HepG2 (cell line): ENCODE data around the gene MORN5. TPM values are rescaled to one million over a fixed set of nuclear protein-coding genes. Genes with fewer than 3 reads are reported as not detected.
A peak's percentile ranks its signal among the peaks of the same experiment; 100 is the strongest.

ENCODE experiments used
- BRCA1 ChIP-seq: sonication (generic); formaldehyde crosslinking; IDR thresholded peaks from 2 replicates; pipeline ENCODE4 v1.4.0; 2020; ENCODE audit warnings: missing genetic modification reagents
- ELF1 ChIP-seq: sonication (generic); formaldehyde crosslinking; IDR thresholded peaks from 2 replicates; pipeline ENCODE4 v1.4.0; 2020; ENCODE audit warnings: missing genetic modification reagents
- HNRNPH1 ChIP-seq: fragments of 200-400 bp; formaldehyde crosslinking; optimal IDR thresholded peaks from 2 replicates; pipeline ENCODE3; 2017; ENCODE audit warnings: mild to moderate bottlenecking, low read depth, low read length
- JUNB ChIP-seq: sonication (generic); formaldehyde crosslinking; IDR thresholded peaks from 2 replicates; pipeline ENCODE4 v1.8.0; 2022; ENCODE audit warnings: missing genetic modification reagents, mild to moderate bottlenecking, borderline replicate concordance
- NFKBIZ ChIP-seq: IDR thresholded peaks from 2 replicates; pipeline ENCODE4 v1.6.1; 2018; ENCODE audit warnings: missing genetic modification reagents, missing compliant biosample characterization
- PHF20 ChIP-seq: sonication (generic); formaldehyde crosslinking; IDR thresholded peaks from 2 replicates; pipeline ENCODE4 v1.5.0; 2020; ENCODE audit warnings: mild to moderate bottlenecking, missing genetic modification reagents
- POLR2A ChIP-seq, 2 experiments: IDR thresholded peaks; 2 replicates each; pipeline ENCODE4 v1.6.1; 2011; ENCODE audit warnings: low read depth in 2 of 2, low read length in 2 of 2, mild to moderate bottlenecking in 1 of 2, moderate library complexity in 1 of 2; ENCODE audit not compliant: insufficient read depth in 1 of 2
- SMYD3 ChIP-seq: sonication (generic); formaldehyde crosslinking; IDR thresholded peaks from 2 replicates; pipeline ENCODE4 v1.8.1; 2023; ENCODE audit warnings: mild to moderate bottlenecking, missing genetic modification reagents
- SOX5 ChIP-seq: IDR thresholded peaks from 2 replicates; pipeline ENCODE4 v1.6.1; 2016; ENCODE audit warnings: borderline replicate concordance
- SPEN ChIP-seq: sonication (generic); formaldehyde crosslinking; IDR thresholded peaks from 2 replicates; pipeline ENCODE4 v1.5.1; 2020; ENCODE audit warnings: low read depth, mild to moderate bottlenecking, missing genetic modification reagents
- SRY ChIP-seq: sonication (generic); formaldehyde crosslinking; IDR thresholded peaks from 2 replicates; pipeline ENCODE4 v1.8.0; 2022; ENCODE audit warnings: mild to moderate bottlenecking, missing genetic modification reagents
- TMF1 ChIP-seq: sonication (generic); formaldehyde crosslinking; IDR thresholded peaks from 2 replicates; pipeline ENCODE4 v1.8.1; 2022; ENCODE audit warnings: low read depth, missing genetic modification reagents
- ZFP36 ChIP-seq: fragments of 150-350 bp; IDR thresholded peaks from 2 replicates; pipeline ENCODE4 v1.6.1; 2018; ENCODE audit warnings: borderline replicate concordance, low read length, low read depth; ENCODE audit not compliant: partially characterized antibody
- ZNF263 ChIP-seq: sonication (generic); formaldehyde crosslinking; IDR thresholded peaks from 2 replicates; pipeline ENCODE4 v1.4.0; 2020; ENCODE audit warnings: missing genetic modification reagents
- ZNF441 ChIP-seq: sonication (generic); formaldehyde crosslinking; IDR thresholded peaks from 2 replicates; pipeline ENCODE4 v1.7.0; 2021; ENCODE audit warnings: missing genetic modification reagents, borderline replicate concordance
- ZNF546 ChIP-seq: sonication (generic); formaldehyde crosslinking; conservative IDR thresholded peaks from 2 replicates; pipeline ENCODE4 v1.8.1; 2023; ENCODE audit warnings: mild to moderate bottlenecking, missing genetic modification reagents
- ZNF547 ChIP-seq: sonication (generic); formaldehyde crosslinking; IDR thresholded peaks from 2 replicates; pipeline ENCODE4 v1.5.1; 2020; ENCODE audit warnings: mild to moderate bottlenecking, missing genetic modification reagents
- ZNF772 ChIP-seq: sonication (generic); formaldehyde crosslinking; IDR thresholded peaks from 2 replicates; pipeline ENCODE4 v1.5.0; 2020; ENCODE audit warnings: mild to moderate bottlenecking, missing genetic modification reagents
- polyA plus RNA-seq, 8 experiments: library from polyadenylated mRNA; depleted of rRNA in 3 of 8; stranded (reverse) in 7 of 8; unstranded in 1 of 8; fragments of >200 nt; fragmentation: Illumina TruSeq in 4 of 8; extraction: Trizol in 4 of 8; gene quantifications; 2 replicates each; pipeline versions ENCODE4 v1.2.1 to v1.2.3, GENCODE V29; 2011 to 2016; ENCODE audit warnings: low read depth in 4 of 8, missing spikeins in 1 of 8, mixed read lengths in 1 of 8; ENCODE audit not compliant: insufficient read depth in 1 of 8
- total RNA-seq, 5 experiments: library from RNA; depleted of rRNA; stranded (reverse); fragments of >200 nt; fragmentation: Illumina TruSeq; extraction: Trizol; gene quantifications; 2 replicates each; pipeline ENCODE4 v1.2.3, GENCODE V29; 2016; ENCODE audit warnings: low read depth in 1 of 5
- TF ChIP-seq, protein P1 (sequence below): sonication (generic); formaldehyde crosslinking; conservative IDR thresholded peaks from 2 replicates; pipeline ENCODE4 v1.4.0; 2020; ENCODE audit warnings: missing genetic modification reagents
- TF ChIP-seq, protein P2 (sequence below): sonication (generic); formaldehyde crosslinking; IDR thresholded peaks from 2 replicates; pipeline ENCODE4 v1.5.0; 2020; ENCODE audit warnings: mild to moderate bottlenecking, missing genetic modification reagents, borderline replicate concordance
- TF ChIP-seq, protein P3 (sequence below): sonication (generic); formaldehyde crosslinking; IDR thresholded peaks from 2 replicates; pipeline ENCODE4 v1.4.0; 2020; ENCODE audit warnings: missing genetic modification reagents
- TF ChIP-seq, protein P4 (sequence below): sonication (generic); formaldehyde crosslinking; IDR thresholded peaks from 2 replicates; pipeline ENCODE4 v1.4.0; 2020; ENCODE audit warnings: missing genetic modification reagents
- TF ChIP-seq, protein P5 (sequence below): sonication (generic); formaldehyde crosslinking; IDR thresholded peaks from 2 replicates; pipeline ENCODE4 v1.8.0; 2022; ENCODE audit warnings: low read depth, missing genetic modification reagents

The MORN5 gene
- total and polyA plus RNA-seq, 2 of the 13 experiments (the other 11 are each of a cell fraction or from before 2014, with no cell fraction given): not detected

DNA sequence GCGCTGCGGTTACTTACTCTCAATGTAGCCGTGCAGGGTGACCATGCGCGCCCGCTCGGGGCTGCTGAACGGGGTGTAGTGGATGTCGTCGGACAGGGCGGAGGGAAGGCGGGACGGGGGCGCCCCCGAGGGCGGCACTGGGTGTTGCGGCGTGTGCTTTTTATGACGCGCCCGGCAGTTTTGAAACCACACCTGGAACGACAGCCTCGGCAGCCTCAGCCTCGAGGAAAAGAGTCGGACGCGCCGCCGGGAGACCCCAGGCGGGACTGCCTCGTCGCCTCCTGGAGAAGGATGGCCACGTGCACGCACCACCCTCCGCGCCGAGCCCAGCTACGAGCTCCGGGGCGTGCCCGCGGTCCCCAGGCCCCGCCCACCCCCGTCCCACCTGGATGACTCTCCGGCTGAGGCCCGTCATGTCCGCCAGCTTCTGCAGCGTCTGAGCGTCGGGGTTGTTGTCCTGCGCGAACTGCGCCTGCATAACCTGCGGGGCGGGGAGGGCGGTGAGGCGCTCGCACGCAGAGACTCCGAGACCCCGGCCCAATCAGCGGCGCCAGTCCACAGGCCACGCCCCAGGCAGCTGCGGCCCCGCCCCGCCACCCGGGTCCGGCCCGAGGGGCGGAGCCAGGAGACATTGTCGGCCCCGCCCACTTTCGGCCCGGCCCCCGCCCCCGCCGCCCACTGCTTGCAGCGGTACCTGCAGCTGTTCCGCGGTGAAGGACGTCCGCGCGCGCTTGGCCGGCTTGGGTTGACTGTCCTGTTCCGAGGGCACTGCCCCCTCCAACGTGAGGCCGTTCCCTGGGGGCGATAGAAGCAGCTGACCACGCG lies 54.1 kb downstream of the MORN5 start (continued):
- TF ChIP-seq ZNF547 (CRISPR knock-in tag): peak; percentile 83; the same call in 1 of the 2 replicates
- no peak for TF ChIP-seq ELF1
- peak; percentile 63; the same call in 1 of the 2 replicates for TF ChIP-seq ZNF772
- 0 out of 2 replicates have a peak, but pooled peaks have one; percentile 20 for TF ChIP-seq ZNF263 (CRISPR knock-in tag)
- peak; percentile 48 for TF ChIP-seq ZNF441 (CRISPR knock-in tag)
- TF ChIP-seq, protein P1, sequence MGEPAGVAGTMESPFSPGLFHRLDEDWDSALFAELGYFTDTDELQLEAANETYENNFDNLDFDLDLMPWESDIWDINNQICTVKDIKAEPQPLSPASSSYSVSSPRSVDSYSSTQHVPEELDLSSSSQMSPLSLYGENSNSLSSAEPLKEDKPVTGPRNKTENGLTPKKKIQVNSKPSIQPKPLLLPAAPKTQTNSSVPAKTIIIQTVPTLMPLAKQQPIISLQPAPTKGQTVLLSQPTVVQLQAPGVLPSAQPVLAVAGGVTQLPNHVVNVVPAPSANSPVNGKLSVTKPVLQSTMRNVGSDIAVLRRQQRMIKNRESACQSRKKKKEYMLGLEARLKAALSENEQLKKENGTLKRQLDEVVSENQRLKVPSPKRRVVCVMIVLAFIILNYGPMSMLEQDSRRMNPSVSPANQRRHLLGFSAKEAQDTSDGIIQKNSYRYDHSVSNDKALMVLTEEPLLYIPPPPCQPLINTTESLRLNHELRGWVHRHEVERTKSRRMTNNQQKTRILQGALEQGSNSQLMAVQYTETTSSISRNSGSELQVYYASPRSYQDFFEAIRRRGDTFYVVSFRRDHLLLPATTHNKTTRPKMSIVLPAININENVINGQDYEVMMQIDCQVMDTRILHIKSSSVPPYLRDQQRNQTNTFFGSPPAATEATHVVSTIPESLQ (CRISPR knock-in tag): no peak
- TF ChIP-seq TMF1 (CRISPR knock-in tag): no peak
- TF ChIP-seq, protein P2, sequence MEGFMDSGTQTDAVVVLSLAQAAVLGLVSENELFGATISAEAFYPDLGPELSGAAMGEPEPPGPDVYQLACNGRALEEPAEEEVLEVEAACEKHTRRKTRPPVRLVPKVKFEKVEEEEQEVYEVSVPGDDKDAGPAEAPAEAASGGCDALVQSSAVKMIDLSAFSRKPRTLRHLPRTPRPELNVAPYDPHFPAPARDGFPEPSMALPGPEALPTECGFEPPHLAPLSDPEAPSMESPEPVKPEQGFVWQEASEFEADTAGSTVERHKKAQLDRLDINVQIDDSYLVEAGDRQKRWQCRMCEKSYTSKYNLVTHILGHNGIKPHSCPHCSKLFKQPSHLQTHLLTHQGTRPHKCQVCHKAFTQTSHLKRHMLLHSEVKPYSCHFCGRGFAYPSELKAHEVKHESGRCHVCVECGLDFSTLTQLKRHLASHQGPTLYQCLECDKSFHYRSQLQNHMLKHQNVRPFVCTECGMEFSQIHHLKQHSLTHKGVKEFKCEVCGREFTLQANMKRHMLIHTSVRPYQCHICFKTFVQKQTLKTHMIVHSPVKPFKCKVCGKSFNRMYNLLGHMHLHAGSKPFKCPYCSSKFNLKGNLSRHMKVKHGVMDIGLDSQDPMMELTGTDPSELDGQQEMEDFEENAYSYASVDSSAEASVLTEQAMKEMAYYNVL (CRISPR knock-in tag): no peak
- TF ChIP-seq, protein P3, sequence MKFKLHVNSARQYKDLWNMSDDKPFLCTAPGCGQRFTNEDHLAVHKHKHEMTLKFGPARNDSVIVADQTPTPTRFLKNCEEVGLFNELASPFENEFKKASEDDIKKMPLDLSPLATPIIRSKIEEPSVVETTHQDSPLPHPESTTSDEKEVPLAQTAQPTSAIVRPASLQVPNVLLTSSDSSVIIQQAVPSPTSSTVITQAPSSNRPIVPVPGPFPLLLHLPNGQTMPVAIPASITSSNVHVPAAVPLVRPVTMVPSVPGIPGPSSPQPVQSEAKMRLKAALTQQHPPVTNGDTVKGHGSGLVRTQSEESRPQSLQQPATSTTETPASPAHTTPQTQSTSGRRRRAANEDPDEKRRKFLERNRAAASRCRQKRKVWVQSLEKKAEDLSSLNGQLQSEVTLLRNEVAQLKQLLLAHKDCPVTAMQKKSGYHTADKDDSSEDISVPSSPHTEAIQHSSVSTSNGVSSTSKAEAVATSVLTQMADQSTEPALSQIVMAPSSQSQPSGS (CRISPR knock-in tag): no peak
- TF ChIP-seq ZNF546 (CRISPR knock-in tag): no peak; the same call in 1 of the 2 replicates
- TF ChIP-seq HNRNPH1: no peak
- no peak for TF ChIP-seq JUNB (CRISPR knock-in tag)
- TF ChIP-seq PHF20 (CRISPR knock-in tag): peak; percentile 54
- TF ChIP-seq, protein P4, sequence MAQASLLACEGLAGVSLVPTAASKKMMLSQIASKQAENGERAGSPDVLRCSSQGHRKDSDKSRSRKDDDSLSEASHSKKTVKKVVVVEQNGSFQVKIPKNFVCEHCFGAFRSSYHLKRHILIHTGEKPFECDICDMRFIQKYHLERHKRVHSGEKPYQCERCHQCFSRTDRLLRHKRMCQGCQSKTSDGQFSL (CRISPR knock-in tag): no peak
- no peak for TF ChIP-seq BRCA1 (CRISPR knock-in tag)
- 0 out of 4 replicates have a peak, but pooled peaks of 1 of the 2 experiments have one; percentile 32 for TF ChIP-seq POLR2A (IDR thresholded peaks at IDR 0.05; ENCODE audit: insufficient read depth in 1 of 2, low read depth in 2 of 2, low read length in 2 of 2)
- TF ChIP-seq NFKBIZ (CRISPR knock-in tag): no peak
- no peak for TF ChIP-seq SRY (CRISPR knock-in tag)
- TF ChIP-seq SMYD3 (CRISPR knock-in tag): no peak
- TF ChIP-seq ZFP36: no peak
- TF ChIP-seq SOX5 (CRISPR knock-in tag): peak; percentile 8; the same call in 1 of the 2 replicates
- TF ChIP-seq, protein P5, sequence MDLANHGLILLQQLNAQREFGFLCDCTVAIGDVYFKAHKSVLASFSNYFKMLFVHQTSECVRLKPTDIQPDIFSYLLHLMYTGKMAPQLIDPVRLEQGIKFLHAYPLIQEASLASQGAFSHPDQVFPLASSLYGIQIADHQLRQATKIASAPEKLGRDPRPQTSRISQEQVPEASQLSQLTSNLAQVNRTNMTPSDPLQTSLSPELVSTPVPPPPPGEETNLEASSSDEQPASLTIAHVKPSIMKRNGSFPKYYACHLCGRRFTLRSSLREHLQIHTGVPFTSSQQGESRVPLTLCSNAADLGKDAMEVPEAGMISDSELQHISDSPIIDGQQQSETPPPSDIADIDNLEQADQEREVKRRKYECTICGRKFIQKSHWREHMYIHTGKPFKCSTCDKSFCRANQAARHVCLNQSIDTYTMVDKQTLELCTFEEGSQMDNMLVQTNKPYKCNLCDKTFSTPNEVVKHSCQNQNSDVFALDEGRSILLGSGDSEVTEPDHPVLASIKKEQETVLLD (CRISPR knock-in tag): no peak
- TF ChIP-seq SPEN (CRISPR knock-in tag): peak; percentile 33; the same call in 1 of the 2 replicates
